ENCODE measurements around the gene IDUA.

Gene IDUA

DNA sequence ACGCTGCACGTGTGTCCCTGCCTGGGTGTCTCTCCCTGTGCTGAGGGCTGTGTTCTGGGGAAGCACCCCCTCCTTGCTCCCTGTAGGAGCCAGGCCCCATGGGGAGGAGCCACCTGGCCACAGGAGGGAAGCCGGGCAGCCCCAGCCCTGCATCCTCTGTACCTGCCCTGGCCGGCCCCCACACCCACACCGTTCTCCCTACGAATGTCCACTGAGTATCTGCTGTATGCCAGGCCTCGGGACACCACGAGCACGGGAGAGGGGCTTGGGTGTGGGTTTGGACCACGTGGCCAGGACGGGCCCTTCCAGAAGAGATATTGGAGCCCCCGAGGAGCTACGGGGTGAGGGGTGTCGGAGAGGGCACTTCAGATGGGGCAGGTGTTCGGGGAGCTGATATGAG, 30.9 kb downstream of the IDUA start:
- no peak for DNase-seq (ENCODE audit: low spot score)
- TF ChIP-seq CTCF (IDR thresholded peaks at IDR 0.05; ENCODE audit: extremely low read depth, missing control alignments): no peak

DNA sequence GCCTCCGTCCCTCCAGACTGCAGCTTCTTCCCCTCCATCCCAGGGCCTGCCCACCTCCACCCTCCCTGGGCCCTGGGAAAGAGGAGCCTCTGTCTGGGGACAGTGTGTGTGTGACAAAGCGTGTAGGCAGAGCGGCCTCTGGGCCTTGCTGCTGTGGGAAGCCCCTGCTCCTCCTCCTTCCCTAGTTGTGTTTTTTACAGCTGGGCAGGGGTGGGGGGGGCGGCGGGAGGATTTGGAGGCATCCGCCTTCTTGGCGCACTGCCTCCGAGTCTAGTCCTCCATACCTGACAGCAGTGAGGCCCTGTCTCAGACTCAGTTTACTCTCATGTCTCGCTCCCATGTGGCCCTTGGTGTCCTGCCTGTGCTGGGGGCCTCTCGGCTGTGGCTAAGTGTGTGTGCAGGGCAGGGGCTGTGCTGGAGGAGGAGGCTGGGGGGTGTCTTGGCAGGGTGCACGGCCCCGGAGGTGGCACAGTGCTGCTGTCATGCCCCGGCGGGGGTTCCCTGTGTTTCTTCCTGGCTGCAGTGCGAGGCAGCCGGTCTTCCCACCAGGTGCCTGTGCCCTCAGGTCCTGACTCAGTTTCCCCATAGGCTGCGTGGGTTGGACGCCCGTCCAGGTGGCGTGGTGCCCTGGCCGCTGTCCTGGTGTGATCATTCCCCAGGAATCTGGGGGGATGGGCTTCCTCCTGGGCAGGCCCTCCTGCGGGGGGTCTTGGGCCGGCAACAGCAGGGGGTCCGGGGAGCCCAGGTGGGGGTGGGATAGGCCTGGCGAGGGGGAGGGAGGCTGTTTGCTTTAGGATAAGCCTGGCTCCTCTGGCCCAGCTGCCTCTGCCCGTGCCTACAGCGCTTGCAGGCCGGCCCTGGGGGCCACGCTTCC, 31.5 kb downstream of the IDUA start:
- no peak for DNase-seq (ENCODE audit: low spot score)

DNA sequence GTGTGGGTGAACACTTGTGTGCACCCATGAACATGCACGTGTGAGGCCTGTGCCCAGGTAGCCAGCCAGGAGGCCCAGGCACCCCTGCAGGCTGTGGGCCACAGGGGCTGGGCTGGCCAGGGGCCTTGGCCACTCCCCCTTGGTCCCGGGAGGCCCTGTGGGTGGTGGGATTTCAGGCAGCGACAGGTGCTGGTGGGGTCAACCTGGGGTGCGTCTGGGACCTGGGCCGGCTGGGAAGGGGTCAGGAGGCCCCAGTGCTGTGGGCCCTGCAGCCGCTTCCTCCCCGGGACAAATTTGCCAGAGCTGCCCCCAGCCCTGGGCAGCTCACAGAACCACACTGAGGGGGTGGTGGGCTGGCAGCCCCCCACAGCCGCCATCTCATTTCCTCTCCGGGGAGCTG, 32.5 kb downstream of the IDUA start:
- no peak for TF ChIP-seq CTCF (IDR thresholded peaks at IDR 0.05; ENCODE audit: extremely low read depth, missing control alignments)
- no peak for DNase-seq (ENCODE audit: low spot score)

More for the DNA sequence above, 31.5 kb downstream of the IDUA start:
- no peak for TF ChIP-seq CTCF (IDR thresholded peaks at IDR 0.05; ENCODE audit: extremely low read depth, missing control alignments)

DNA sequence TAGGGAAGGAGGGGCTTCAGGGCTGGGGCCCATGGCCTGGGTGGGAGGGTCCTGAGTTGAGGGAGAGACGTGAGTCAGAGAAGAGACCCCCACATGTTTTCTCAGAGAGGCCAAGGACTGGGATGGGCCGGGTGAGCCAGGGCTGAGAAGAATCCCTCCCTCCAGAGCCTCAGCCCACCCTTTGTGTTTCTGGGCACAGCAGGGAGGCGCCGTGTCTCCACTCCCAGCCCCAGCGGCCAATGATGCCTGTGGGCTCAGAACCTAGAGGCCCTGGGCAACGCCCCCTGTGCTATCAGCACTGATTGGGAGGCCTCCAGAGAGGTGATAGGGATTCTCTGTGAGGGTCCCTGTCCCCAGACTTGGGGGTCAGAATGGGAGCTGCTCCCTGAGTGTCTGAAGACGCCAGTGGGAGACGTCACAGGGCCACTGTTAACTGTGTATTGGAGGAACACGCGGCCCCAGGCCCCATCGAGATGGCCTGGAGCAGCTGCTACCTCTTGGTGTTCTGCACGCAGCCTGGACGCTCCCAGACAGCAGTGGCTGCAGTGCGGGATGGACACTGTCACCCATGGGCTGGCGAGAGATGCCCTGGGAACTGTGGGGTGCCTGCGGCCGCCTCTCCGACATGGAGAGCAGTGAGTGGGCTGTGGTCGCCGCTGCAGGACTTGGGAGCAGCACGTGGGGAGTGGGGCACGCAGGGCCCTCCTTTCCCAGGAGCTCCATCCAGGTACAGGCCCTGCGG, 33.1 kb downstream of the IDUA start:
- TF ChIP-seq CTCF (IDR thresholded peaks at IDR 0.05; ENCODE audit: extremely low read depth, missing control alignments): no peak
- DNase-seq (ENCODE audit: low spot score): no peak

GRCh38 chr4:1021386-1022050, 34.7 kb downstream of the IDUA start:
- peak; percentile 95 for DNase-seq (ENCODE audit: low spot score)
- no peak for TF ChIP-seq CTCF (IDR thresholded peaks at IDR 0.05; ENCODE audit: extremely low read depth, missing control alignments)

DNA sequence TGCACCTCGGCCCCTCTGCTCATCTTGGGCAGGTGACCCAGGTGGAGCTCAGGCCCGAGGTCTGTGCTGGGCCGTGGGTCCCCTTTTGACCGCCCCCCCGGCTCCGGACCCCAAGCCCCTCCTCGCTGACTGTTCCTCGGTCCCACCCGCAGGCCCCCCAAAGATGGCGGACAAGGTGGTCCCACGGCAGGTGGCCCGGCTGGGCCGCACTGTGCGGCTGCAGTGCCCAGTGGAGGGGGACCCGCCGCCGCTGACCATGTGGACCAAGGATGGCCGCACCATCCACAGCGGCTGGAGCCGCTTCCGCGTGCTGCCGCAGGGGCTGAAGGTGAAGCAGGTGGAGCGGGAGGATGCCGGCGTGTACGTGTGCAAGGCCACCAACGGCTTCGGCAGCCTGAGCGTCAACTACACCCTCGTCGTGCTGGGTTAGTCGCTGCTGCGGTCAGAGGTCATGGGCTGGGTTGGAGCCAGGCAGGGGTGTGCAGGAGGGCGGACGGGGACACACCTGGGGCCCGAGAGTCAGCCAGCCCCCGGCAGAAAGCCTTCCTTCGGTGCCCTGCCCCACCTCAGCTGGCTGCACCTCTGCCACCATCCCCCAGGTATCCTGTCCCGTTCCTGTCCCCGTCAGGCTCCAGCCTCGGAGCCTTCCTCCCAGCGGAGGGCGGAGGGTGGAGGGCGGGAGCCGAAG, 35.4 kb downstream of the IDUA start:
- no peak for TF ChIP-seq CTCF (IDR thresholded peaks at IDR 0.05; ENCODE audit: extremely low read depth, missing control alignments)
- no peak for DNase-seq (ENCODE audit: low spot score)
